GM18873 (cell line): Measurements from ENCODE around the gene CYP4B1.
"Not testable (repeated sequence)": the region's sequence is repeated elsewhere in the genome, so short reads cannot be mapped to it uniquely, and the experiment has no call there.

Experiments used
- ATAC-seq: cut with Tn5 transposase; IDR thresholded peaks from one replicate; pipeline ENCODE4 v1.9.1; 2021; ENCODE audit warnings: mild to moderate bottlenecking, moderate library complexity, moderate number of reproducible peaks; ENCODE audit not compliant: unreplicated experiment, low FRiP score

The CYP4B1 gene

DNA sequence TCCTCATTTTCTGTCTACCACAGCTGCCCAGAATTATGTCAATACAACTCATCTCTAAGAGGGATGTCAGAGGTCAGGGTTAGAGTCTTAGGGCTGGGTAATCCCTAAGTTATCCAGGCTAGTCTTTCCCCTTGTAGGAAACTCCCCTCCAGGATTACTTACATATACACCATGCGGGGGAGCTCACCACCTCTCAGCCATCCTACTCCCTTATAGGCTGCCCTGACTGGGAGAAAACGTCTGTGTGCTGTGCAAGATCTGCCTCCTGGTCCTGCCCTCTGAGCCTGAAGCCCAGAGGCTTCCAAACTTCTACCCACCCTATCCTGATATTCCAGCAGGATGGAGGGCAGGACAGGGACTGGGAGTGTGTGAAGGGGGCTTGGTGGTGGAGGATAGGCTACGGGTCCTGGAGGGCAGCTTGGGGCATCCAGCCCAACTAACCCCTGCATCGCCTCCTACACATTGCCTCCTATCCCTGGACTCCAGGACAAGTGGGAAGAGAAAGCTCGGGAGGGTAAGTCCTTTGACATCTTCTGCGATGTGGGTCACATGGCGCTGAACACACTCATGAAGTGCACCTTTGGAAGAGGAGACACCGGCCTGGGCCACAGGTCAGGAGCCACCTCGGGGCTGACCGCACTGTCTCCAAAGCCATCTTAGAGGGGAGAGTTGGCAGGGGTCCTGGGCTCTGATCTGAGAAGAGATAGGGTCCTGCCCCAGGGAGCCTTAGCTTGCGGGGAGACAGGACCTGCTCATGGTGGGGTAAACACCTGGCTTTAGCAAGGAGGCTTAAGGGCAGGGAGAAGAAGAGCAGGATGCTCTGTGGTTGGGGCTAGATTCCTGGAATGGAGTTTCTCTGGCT, 14.4 kb downstream of the CYP4B1 start:
- ATAC-seq, result no peak

DNA sequence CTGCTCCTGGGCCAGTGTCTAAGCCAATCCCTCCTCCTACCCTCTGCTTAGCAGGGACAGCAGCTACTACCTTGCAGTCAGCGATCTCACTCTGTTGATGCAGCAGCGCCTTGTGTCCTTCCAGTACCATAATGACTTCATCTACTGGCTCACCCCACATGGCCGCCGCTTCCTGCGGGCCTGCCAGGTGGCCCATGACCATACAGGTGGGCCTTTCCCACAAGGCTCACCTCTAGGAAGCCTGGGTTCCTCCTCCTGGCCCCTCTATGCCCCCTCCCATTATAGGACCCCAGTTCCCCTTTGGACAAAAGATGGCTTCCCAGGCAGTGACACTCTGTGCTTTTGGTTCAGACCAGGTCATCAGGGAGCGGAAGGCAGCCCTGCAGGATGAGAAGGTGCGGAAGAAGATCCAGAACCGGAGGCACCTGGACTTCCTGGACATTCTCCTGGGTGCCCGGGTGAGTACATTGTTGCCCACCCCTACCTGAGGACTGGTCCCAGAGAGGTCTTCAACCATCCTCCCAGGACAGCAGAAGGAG, 15.1 kb downstream of the CYP4B1 start:
- ATAC-seq, result no peak

DNA sequence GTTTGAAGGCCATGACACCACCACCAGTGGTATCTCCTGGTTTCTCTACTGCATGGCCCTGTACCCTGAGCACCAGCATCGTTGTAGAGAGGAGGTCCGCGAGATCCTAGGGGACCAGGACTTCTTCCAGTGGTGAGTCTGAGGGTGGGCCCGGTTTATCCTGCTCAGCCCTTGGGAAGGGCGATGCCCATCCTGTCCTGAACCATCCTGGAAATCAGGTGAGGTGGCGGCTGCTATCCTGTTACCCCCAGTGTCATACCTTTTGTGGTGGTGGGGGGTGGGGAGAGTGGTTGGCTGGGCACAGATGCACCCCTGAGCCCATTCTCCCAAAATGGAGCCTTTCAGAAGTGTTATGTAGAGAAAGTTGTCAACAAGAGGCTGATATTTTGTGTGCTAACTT, 16.3 kb downstream of the CYP4B1 start:
- ATAC-seq, result no peak

DNA sequence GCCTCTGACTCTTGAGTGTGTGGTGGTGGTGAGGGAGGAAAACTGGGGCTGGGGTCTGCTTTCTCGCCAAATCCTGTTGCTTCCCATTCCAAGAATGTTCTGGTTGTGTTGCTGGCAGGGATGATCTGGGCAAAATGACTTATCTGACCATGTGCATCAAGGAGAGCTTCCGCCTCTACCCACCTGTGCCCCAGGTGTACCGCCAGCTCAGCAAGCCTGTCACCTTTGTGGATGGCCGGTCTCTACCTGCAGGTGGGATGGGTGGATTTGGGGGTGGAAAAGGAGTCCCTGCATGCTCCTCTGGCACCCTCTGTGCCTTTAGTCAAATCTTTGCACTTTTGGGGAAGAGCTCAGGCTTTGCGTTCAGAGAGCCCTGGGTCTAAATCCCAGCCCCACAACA, 18.1 kb downstream of the CYP4B1 start:
- ATAC-seq, result no peak

- ATAC-seq, result no peak
Measured at GRCh38 chr1:46817814-46818213, 19.0 kb downstream of the CYP4B1 start.

DNA sequence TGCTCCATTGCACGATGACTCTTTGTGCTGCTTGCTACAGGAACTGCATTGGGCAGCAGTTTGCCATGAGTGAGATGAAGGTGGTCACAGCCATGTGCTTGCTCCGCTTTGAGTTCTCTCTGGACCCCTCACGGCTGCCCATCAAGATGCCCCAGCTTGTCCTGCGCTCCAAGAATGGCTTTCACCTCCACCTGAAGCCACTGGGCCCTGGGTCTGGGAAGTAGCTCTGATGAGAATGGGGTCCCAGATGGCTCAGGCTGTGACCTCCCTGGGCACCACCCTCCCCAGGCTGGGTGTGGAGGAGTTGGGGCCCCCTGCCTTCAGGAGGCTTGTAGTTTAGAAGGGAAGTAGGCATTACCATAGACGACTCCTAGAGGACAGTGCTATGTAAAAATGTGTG, 19.7 kb downstream of the CYP4B1 start:
- no peak for ATAC-seq

DNA sequence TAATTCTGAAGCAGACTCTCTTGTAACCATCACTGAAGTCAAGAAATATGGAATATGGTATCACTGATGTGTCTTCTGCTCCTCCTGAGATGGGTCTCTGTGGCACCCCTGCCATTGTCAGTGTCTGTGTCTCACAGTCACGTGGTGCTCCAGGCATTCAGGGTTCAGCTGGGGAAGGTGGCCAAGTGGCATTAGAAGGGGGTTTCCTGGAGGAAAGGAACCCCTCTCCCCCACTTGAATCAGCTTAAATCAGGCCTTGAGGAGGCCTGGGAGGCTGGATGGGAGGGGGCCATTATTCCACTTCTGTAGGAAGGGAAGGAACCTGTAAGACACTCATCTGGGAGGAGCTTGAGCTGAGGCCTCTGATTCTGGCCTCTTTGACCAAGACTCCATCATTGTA, 20.5 kb downstream of the CYP4B1 start:
- ATAC-seq, result no peak

- ATAC-seq, result no peak
Measured at GRCh38 chr1:46820076-46820475, 21.2 kb downstream of the CYP4B1 start.

DNA sequence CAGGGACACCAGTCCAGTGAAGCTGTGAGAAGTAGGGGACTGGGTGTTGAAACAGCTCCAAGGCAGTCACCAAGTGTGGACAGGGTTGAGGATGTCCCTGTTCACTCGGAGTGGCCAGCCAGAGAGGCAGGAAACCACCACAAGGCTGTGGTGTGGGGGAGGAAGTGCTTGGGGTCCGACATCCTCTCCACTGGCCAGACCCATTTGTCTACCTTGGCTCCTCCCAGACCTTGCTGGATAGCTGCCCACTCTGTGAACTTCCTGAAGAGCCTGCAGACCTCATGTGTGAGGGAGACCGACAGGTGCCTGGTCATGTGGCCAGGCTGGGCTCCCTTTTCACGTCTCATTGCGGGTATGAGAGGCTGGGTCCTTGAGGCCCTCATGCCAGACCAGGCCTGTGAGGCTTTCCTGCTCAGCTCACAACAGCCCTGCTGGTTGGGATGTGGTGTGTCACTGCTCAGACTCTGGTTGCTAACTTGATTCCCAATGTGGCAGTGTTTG, 21.8 kb downstream of the CYP4B1 start:
- no peak for ATAC-seq

DNA sequence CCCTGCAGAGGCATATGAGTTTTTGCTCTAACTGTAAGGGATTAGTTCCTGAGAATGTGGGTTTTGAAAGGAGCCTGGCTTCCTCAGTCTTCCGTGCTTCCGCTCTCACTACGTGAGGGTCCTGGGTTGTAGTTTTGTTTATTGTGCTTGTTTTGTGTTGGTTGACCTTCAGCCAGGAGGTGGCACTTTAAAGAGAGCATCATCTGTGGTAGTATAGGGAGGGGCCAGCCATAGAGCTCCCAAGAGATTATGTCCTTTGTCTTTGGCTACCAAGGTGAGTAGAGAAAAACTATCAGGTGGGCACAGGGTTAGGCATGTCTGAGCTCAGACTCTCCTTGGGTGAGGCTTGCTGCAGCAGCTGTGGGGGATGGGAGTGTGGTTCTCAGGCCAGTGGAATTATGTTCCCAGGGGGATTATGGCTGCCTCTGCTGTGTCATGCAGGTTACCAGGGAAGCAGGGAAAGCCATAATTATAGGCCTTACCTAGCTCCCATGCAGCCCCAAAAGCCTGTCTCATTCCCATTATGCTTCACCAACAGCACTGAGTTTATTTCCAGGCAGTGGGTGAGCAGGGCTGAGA, 23.5 kb downstream of the CYP4B1 start:
- no peak for ATAC-seq

DNA sequence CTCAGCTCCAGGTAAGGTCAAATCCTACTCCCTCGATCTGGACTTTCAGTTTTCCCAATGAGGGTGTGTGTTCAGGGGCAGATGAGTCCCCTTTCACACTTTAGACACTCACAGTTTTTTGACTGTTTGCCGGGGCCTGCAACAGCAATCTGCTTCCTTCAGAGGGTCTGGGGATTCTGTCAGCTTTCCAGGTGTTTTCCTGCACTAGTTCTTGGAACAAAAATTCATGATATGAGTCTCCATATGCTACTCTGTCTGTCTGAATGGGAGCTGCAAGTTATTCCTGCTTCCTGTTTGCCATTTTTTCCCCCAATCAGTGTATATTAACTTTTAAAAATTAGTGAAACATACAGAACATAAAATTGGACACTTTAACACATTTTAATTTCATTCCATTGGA, 24.3 kb downstream of the CYP4B1 start:
- no peak for ATAC-seq

GRCh38 chr1:46826892-46827291, 28.0 kb downstream of the CYP4B1 start:
- not testable (repeated sequence) for ATAC-seq

- ATAC-seq, result no peak
Measured at GRCh38 chr1:46830665-46831322, 31.9 kb downstream of the CYP4B1 start.

DNA sequence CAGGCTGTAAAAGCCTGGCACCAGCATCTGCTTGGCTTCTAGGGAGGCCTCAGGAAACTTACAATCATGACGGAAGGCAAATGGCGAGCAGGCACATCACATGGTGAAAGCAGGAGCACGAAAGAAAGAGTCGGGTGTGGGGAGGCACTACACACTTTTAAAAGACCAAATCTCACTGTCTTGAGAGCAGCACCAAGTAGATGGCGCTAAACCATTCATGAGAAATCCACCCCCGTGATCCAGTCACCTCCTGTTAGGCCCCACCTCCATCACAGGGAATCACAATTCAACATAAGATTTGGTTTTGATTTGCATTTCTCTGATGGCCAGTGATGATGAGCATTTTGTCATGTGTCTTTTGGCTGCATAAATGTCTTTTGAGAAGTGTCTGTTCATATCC, 36.6 kb downstream of the CYP4B1 start:
- ATAC-seq, result not testable (repeated sequence)

DNA sequence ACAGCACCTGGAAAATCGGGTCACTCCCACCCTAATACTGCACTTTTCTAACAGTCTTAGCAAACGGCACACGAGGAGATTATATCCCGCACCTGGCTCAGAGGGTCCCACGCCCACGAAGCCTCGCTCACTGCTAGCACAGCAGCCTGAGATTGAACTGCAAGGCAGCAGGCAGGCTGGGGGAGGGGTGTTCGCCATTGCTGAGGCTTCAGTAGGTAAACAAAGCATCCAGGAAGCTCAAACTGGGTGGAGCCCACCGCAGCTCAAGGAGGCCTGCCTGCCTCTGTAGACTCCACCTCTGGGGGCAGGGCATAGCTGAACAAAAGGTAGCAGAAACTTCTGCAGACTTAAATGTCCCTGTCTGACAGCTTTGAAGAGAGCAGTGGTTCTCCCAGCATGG, 47.5 kb downstream of the CYP4B1 start:
- ATAC-seq, result not testable (repeated sequence)

- ATAC-seq, result not testable (repeated sequence)
Measured at GRCh38 chr1:46857660-46858065, 58.8 kb downstream of the CYP4B1 start.

- no peak for ATAC-seq
Measured at GRCh38 chr1:46862348-46862747, 63.5 kb downstream of the CYP4B1 start.
